NOMO-1 treated with DMSO at 0.1 percent for 48 hours (cell line): ENCODE measurements around the gene DPM3.
"Not testable (repeated sequence)": the region's sequence is repeated elsewhere in the genome, so short reads cannot be mapped to it uniquely, and the experiment has no call there.

ENCODE experiments used
- DNase-seq: peaks from one replicate; lab custom pipeline; 2025; ENCODE audit not compliant: unreplicated experiment; lab: John Stamatoyannopoulos, UW

DPM3 gene

DNA sequence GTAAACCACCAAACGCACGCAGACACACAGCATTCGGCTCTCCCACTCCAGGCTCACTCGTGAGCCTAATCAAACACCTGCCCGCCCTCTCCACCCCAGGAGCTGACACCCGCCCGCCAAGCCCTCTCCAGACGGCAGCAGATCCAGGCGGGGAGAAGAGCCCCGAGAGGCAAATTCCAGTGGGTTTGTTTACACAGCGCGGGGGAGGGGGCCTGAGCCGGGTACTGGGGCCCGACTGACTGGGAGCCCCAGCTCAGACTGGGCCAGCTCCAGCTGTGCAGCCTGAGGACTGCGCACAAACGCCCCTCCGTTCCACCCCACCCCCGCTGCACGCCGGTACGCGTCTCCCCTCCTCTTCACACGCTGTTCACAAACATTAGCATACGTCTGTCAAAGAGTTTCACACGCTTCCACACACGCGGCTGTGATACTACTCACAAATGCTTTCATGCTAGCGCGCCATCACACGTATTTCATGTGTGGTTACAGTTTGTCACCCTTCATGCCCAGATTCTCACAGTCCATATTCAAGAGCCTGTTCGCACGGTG is 13.7 kb downstream of the DPM3 start:
- no peak for DNase-seq

GRCh38 chr1:155125946-155126555 is 14.3 kb downstream of the DPM3 start:
- DNase-seq, result no peak

DNA sequence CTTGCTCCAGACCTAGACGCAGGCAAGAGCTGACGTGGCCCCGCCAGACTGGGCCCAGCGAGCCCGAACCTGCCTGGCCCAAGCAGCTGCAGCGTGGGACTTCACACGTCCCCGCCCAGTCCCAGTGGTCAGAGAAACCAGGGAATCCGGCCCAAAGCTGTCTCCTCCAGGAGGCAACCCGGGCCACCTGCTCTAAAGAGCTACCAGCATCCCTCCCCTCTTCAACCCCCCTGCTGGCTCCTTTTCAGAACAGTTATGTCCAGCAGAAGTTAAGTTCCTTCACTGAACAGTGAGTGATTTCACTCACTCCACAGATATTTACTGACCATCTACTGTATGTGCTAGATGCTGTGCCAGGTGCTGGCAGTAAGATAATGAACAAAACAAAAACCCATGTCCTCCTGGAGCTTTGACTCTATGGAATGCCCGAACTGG is 14.8 kb downstream of the DPM3 start:
- no peak for DNase-seq

DNA sequence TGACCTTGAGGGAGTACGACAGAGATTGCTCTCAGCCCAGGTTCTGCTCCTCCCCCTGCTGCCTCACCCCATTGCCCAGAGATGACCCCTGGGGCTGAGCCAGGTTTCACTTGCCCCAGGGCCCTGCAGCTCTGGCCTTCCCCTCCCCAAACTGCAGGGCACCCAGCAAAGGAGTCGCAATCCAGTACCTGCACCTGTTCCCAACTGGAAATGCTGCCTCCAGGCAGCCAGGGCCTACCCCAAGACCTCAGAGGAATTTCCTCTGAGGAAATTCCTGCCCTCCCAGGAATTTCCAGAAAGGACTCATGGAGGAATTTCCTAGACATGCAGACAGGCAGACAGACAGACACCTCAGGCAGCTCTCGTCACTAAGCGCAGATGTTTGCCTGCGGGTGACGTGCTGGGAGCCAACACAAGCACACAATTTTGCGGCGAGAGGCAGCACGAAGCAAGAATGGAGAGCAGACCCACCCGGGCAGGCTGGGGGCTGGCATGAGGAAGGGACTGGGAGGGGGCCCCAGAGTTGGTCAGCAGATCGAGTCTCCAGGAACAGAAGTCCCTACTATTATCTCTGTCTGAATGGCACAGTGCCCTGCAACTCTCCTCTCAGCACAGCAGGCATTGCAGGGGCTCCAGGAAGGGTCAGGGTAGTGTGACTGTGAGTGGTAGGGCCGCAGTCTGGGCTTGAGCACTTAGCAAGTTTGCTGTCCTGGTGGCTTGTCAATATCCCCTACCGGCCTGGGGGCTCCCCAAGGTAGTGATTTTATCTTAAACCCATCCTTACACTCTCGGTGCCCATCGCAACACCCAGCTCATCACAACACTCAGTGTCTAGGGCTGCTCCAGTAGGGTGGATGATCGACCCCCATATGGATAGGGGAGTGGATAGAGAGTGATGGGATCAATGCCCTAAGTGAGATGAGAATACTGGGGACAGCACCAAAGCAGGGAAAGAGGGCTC is 15.5 kb downstream of the DPM3 start:
- no peak for DNase-seq

- no peak for DNase-seq
These were observed 16.5 kb downstream of the DPM3 start for GRCh38 chr1:155123801-155124200.

DNA sequence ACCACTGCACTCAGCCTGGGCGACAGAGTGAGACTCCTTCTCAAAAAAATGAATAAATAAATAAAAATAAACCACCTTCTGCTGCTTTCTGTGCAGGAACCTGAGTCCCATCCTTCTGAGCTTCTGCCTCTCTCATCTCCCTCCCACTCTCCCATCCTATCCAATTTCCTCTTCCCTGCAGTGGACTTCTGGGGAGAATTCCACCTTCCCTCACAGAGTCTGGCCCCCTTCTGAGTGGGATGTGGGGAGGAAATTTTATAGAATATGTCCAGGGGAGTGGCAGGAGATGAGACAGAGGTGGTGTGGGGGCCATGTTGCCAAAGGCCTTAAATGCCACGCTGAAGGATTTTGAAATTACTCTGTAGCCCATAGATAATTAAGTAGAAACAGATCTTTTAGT is 18.0 kb downstream of the DPM3 start:
- DNase-seq, result no peak

DNA sequence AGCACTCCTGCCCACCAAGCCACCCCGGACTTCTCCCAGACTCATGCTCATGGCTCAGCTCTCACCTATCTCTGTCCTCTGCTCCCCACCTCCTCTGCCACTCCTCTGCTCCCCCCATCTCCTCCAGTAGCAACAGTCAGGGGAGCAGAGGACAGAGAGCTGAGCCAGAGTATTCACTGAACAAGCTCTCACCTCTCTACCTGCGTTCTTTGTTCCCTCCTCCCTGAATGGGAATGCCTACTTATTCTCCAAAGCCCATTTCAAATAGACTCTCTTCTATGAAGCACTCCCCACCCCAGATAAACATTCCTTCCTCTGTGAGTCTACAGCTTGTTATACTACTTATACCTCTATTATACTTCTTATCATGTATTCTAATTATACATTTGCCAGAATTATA is 19.1 kb downstream of the DPM3 start:
- DNase-seq, result no peak

DNA sequence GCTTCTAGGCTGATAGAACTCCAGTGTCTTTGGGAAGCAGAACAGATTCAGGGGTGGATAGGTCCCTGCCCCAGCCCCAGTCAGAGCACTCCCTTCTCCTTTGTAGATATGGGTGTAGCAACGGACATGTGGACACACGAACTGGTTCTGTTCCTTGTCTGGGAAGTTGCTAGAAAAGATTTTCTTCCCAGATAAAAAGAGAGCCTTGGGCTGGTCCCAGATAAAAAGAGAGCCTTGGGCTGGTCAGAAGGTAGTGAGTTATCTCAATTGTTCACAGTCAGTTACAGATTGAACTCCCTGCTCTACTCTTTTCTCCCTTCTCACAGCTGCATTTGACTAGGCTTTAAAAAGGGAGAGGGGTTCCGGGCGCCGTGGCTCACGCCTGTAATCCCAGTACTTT is 20.1 kb downstream of the DPM3 start:
- no peak for DNase-seq

DNA sequence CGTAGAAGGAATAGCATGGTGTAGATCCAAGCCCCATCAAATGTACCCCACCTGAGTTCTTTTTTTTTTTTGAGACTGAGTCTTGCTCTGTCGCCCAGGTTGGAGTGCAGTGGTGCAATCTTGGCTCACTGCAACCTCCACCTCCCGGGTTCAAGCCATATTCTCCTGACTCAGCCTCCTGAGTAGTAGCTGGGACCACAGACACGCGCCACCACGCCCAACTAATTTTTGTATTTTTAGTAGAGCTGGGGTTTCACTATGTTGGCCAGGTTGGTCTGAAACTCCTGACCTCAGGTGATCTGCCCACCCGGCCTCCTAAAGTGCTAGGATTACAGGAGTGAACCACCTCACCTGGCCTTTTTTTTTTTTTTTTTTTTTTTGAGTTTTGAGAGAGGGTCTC is 22.2 kb downstream of the DPM3 start:
- not testable (repeated sequence) for DNase-seq

DNA sequence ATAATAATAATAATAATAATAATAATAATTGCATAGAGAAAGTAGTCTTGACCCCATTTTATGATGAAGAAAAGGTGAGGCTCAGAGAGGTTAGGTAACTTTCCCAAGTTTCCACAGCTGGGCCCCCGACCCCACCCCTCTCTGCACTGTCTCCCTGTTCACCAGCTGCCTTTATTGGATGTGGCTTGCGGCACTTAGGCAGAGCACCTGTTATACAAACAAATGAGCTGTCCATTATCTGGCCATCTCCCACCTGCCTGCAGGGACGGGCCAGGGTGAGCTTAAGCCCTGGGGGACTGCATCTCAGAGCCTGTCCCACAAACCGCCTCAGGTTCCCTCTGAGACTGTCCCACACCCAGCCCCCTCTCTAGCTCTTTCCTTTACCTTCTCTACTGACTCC is 22.7 kb downstream of the DPM3 start:
- no peak for DNase-seq

DNA sequence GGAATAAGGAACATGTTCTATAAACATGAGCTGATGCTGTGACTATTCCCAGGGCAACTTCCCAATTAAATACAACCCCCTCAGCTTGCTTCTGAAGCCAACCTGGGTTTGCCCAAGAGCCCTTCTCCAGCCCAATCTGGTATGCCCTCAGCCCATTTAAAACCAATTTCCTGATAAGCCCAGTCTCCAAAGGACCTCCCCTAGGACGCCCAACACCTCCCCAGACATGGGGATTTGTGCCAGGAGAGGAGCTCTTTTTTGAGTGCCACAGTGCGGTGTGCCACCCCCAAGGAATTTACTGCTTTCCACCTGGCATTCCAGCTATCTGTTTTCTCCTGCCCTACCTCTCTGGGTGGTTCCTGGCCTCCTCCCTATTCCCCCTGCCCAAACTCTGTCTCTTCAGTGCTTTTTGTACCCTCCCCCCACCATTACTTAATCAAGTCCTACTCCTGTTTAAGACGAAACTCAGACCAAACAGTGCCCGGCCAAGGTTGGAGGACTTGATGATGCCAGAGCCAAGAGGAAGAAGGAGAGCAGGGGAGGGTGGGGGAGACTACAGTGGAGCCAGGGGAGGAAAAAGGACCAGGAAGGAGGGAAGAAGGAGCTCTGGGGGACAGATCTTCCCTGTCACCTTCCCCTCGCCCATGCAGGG is 24.1 kb downstream of the DPM3 start:
- DNase-seq, result no peak

DNA sequence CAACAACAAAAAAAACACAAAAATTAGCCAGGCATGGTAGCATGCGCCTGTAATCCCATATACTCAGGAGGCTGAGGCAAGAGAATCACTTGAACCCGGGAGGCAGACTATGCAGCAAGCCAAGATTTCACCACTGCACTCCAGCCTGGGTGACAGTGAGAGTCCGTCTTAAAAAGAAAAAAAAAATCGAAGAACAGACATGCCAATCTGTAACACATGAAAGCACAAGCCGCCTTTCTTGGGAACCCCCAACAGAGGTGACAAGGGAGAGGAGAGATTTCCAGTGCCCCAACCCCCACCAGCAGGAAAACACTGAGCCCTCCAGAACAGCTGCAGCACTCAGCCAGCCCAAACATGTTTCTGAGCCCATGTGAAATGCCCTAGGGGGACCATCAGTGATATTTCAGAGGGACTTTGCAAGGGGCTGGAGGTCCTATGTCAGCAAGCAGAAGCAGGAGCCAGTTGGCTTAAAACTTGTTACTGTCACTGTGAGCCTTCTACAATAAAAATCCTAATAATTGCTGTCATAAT is 26.8 kb downstream of the DPM3 start:
- no peak for DNase-seq

DNA sequence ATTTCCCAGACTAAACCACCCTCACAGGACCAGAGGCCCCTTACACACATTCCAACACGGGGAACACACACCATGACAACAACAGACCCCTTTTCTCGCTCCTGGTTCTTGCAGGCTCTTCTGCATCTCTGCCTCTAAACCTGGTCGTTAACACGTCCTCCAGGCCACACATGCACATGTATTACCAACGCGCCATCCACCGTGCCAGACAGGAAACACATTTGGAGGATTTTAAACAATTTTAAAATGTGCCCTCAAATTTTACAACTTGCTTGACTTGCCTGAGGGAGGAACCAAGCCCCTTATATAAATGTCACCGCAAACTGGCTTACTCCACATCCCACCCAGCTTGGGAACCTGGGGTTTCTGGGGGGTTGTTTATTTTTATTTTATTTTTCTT is 29.5 kb downstream of the DPM3 start:
- no peak for DNase-seq

GRCh38 chr1:155110381-155110780 is 29.9 kb downstream of the DPM3 start:
- no peak for DNase-seq

DNA sequence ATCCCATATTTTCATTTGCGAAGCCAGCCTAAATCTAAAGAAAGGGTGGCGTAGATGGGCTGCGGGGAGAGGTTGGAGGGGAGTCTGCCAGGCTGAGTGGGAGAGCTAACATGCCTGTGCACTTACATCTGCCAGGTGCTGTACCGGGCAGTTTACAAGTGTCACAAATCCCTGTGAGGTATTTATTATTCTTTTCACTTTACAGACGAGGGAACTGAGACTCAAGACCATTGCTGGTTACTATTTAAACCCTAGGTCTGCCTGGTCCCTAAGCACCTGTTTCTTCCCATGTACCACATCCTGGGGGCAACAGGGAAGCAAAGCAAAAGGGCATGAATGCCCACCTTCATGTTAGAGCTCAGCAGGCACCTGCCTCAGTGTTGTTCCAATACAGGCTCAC is 32.0 kb downstream of the DPM3 start:
- no peak for DNase-seq

- no peak for DNase-seq
These were observed 32.7 kb downstream of the DPM3 start for GRCh38 chr1:155107309-155108264.

GRCh38 chr1:155106862-155107261 is 33.5 kb downstream of the DPM3 start:
- no peak for DNase-seq

GRCh38 chr1:155105604-155106011 is 34.7 kb downstream of the DPM3 start:
- no peak for DNase-seq

- no peak for DNase-seq
These were observed 35.5 kb downstream of the DPM3 start for GRCh38 chr1:155104605-155105534.
